Mucosa of descending colon (tissue), 3 donors: ENCODE measurements around the gene C16orf92. TPM values are rescaled to one million over a fixed set of nuclear protein-coding genes. Genes with fewer than 3 reads are reported as not detected.

Source experiments
- ATAC-seq: fragments of 200-7000 bp; cut with Tn5 transposase; one replicate; pipeline ENCODE4 v1.9.1; 2020; ENCODE audit warnings: mild to moderate bottlenecking, moderate library complexity
- DNase-seq, 3 donors: peaks; one replicate each; pipeline ENCODE4 v3.0.0-alpha.2; 2020
- H3K36me3 ChIP-seq: fragments of 200-600 bp; one replicate; pipeline ENCODE4 v1.8.0; 2021; ENCODE audit warnings: low read depth, mild to moderate bottlenecking
- H3K4me1 ChIP-seq: fragments of 200-600 bp; one replicate; pipeline ENCODE4 v1.8.0; 2021; ENCODE audit warnings: low read depth, mild to moderate bottlenecking
- H3K4me3 ChIP-seq: fragments of 200-600 bp; one replicate; pipeline ENCODE4 v1.8.0; 2021; ENCODE audit warnings: mild to moderate bottlenecking
- H3K9me3 ChIP-seq: fragments of 200-600 bp; one replicate; pipeline ENCODE4 v1.8.0; 2021; ENCODE audit warnings: mild to moderate bottlenecking
- CTCF ChIP-seq: fragments of 200-600 bp; IDR thresholded peaks from one replicate; pipeline ENCODE4 v1.8.0; 2022; ENCODE audit warnings: antibody characterized with exemption, mild to moderate bottlenecking
- intact Hi-C, 2 donors: fragments of 100-400 bp; cut with DNase I in 1 of 2; cut with micrococcal nuclease in 1 of 2; formaldehyde crosslinking; loops; one replicate each; pipeline versions ENCODE4 v1.11.0 to v1.11.1; 2022; cut with DNase I, micrococcal nuclease
- total RNA-seq, 3 donors: library from RNA; stranded (reverse); fragmentation: NEBNext Ultra II Directional in 2 of 3; extraction: Animal tissue kit (Norgen Biotek cat#: 25700) in 2 of 3; gene quantifications; one replicate each; pipeline versions ENCODE4 v1.2.1 to v1.2.4, GENCODE V29; 2021 to 2023
- donor health status: DM: no; HTN: no; CAD: no; lungs with moderate emphysema.
- donor health status: DM: no; HTN: no; CAD: no.
- donor health status: DM: no; HTN: yes; CAD: no.

Gene C16orf92
- total RNA-seq, 3 donors from 2014 or later, result not detected

- no peak for ATAC-seq
- no peak for TF ChIP-seq CTCF
- no peak overlapping the region for H3K4me3 ChIP-seq
- peaks cover 4% of the 10 kb centered on the region for H3K4me1 ChIP-seq
- DNase-seq, result no peak
- no peaks in the 10 kb centered on the region for H3K9me3 ChIP-seq
- no peaks in the 10 kb centered on the region for H3K36me3 ChIP-seq
- intact Hi-C loops, result no loop called here
Observed at GRCh38 chr16:30018731-30019158, 4.3 kb upstream of the C16orf92 start.

- no peak for DNase-seq
- no peaks in the 10 kb centered on the region for H3K36me3 ChIP-seq
- no peak for TF ChIP-seq CTCF
- no peak for ATAC-seq
- no peak overlapping the region for H3K4me3 ChIP-seq
- H3K4me1 ChIP-seq, result peaks cover 4% of the 10 kb centered on the region
- H3K9me3 ChIP-seq, result no peaks in the 10 kb centered on the region
- intact Hi-C loops, result loop anchor here in 1 of 2 donors (10.0 kb wide), 1 partner anchor 319 kb away; no protein-coding TSS in a partner anchor
Observed at GRCh38 chr16:30023586-30023985, 588 bp downstream of the C16orf92 start.

- Histone ChIP-seq H3K4me1 (peaks cover 4% of the 10 kb centered on the region), H3K36me3 (no peaks in the 10 kb centered on the region), H3K4me3 (no peak overlapping the region), H3K9me3 (no peaks in the 10 kb centered on the region)
- intact Hi-C loops, result loop anchor here in 1 of 2 donors (10.0 kb wide), 1 partner anchor 320 kb away; no protein-coding TSS in a partner anchor
- DNase-seq (no peak), ATAC-seq (no peak)
- TF ChIP-seq CTCF, result no peak
Observed at GRCh38 chr16:30024451-30024850, 1.5 kb downstream of the C16orf92 start.

GRCh38 chr16:30025156-30025555 is 2.2 kb downstream of the C16orf92 start:
- intact Hi-C loops, result loop anchor here in 1 of 2 donors (10.0 kb wide), 1 partner anchor 320 kb away; no protein-coding TSS in a partner anchor
- Histone ChIP-seq H3K4me3 (no peak overlapping the region), H3K9me3 (no peaks in the 10 kb centered on the region), H3K4me1 (peaks cover 4% of the 10 kb centered on the region), H3K36me3 (no peaks in the 10 kb centered on the region)
- ATAC-seq, result no peak
- no peak for TF ChIP-seq CTCF
- no peak for DNase-seq

GRCh38 chr16:30025574-30025973 is 2.6 kb downstream of the C16orf92 start:
- H3K9me3 ChIP-seq, result no peaks in the 10 kb centered on the region
- intact Hi-C loops, result loop anchor here in 1 of 2 donors (10.0 kb wide), 1 partner anchor 321 kb away; no protein-coding TSS in a partner anchor
- no peaks in the 10 kb centered on the region for H3K36me3 ChIP-seq
- ATAC-seq (no peak), DNase-seq (no peak)
- no peak for TF ChIP-seq CTCF
- H3K4me3 ChIP-seq, result no peak overlapping the region
- H3K4me1 ChIP-seq, result peaks cover 4% of the 10 kb centered on the region

GRCh38 chr16:30026449-30026848 is 3.5 kb downstream of the C16orf92 start:
- Histone ChIP-seq H3K36me3 (no peaks in the 10 kb centered on the region), H3K4me1 (peaks cover 3% of the 10 kb centered on the region), H3K9me3 (no peaks in the 10 kb centered on the region), H3K4me3 (no peak overlapping the region)
- no peak for TF ChIP-seq CTCF
- intact Hi-C loops, result loop anchor here in 1 of 2 donors (10.0 kb wide), 1 partner anchor 322 kb away; no protein-coding TSS in a partner anchor
- DNase-seq, result no peak
- ATAC-seq, result no peak
